HepG2 (cell line): ENCODE data around the gene PACS2. TPM values are rescaled to one million over a fixed set of nuclear protein-coding genes. Genes with fewer than 3 reads are reported as not detected.

Experiments
- ATAC-seq: fragments of 200-7000 bp; cut with Tn5 transposase; 3 replicates; pipeline ENCODE4 v1.9.1; 2020; ENCODE audit warnings: mild to moderate bottlenecking, moderate library complexity
- BruUV-seq: library from RNA; stranded (reverse); fragments of 400-500 nt; replicated peaks from 2 replicates; lab custom pipeline; 2021; lab: Mats Ljungman, UMichigan
- CTCF ChIA-PET: fragments of 300-600 bp; formaldehyde crosslinking; extraction: SDS; loops from one replicate; lab custom pipeline; 2021; ENCODE audit warnings: low total read pairs, inconsistent platforms, low intra/inter-chr PET ratio; lab: Yijun Ruan, JAX
- POLR2A ChIA-PET: fragments of 350-600 bp; sonication (Branson Sonifier 250); formaldehyde crosslinking; loops from one replicate; lab custom pipeline; 2020; ENCODE audit warnings: antibody characterized with exemption, inconsistent platforms; lab: Yijun Ruan, JAX
- DNase-seq: peaks from one replicate; pipeline ENCODE4 v3.0.0-alpha.2; 2015; ENCODE audit warnings: low spot score
- FAIRE-seq: peaks from 3 replicates; lab custom pipeline; 2011; peaks lifted over from hg19 to GRCh38; lab: Jason Lieb, UNC
- H2AFZ ChIP-seq: one replicate; pipeline ENCODE4 v1.6.1; 2011; ENCODE audit warnings: low read length, inconsistent platforms
- H3K27ac ChIP-seq: fragments of 300-600 bp; 3 replicates; pipeline ENCODE4 v1.8.0; 2011; ENCODE audit warnings: mixed run types, mild to moderate bottlenecking, mixed read lengths, low read length, inconsistent platforms; ENCODE audit not compliant: insufficient read depth; ENCODE audit errors: extremely low read length
- H3K27me3 ChIP-seq, 2 experiments: fragments of 200-600 bp in 1 of 2; 2 replicates in 1 of 2; 3 replicates in 1 of 2; pipeline versions ENCODE4 v1.6.0 to v1.8.0; 2011; ENCODE audit warnings: low read length in 2 of 2, mild to moderate bottlenecking in 2 of 2, moderate library complexity in 2 of 2, inconsistent platforms in 1 of 2; ENCODE audit not compliant: insufficient read depth in 2 of 2, control insufficient read depth in 1 of 2
- H3K36me3 ChIP-seq, 2 experiments: fragments of 200-600 bp in 1 of 2; replicated peaks in 1 of 2; 2 replicates in 1 of 2; 3 replicates in 1 of 2; pipeline versions ENCODE4 v1.5.1 to v1.8.0; 2011; ENCODE audit warnings: low read length in 2 of 2, inconsistent platforms in 1 of 2; ENCODE audit not compliant: insufficient read depth in 2 of 2, control insufficient read depth in 1 of 2
- H3K4me1 ChIP-seq: 2 replicates; pipeline ENCODE4 v1.5.1; 2012; ENCODE audit warnings: low read length, inconsistent platforms; ENCODE audit not compliant: insufficient read depth
- H3K4me2 ChIP-seq: 2 replicates; pipeline ENCODE4 v1.6.0; 2011; ENCODE audit warnings: low read depth, low read length, inconsistent platforms
- H3K4me3 ChIP-seq, 3 experiments: fragments of 200-600 bp in 1 of 3; sonication (generic), shearing (Covaris generic) in 1 of 3; replicated peaks in 1 of 3; 2 replicates each; pipeline ENCODE4 v1.5.1; 2011 to 2016; ENCODE audit warnings: low read length in 3 of 3, inconsistent platforms in 2 of 3, low read depth in 2 of 3, mild to moderate bottlenecking in 2 of 3, control low read depth in 1 of 3, mixed read lengths in 1 of 3; ENCODE audit not compliant: insufficient read depth in 1 of 3
- H3K79me2 ChIP-seq: one replicate; pipeline ENCODE4 v1.6.1; 2011; ENCODE audit warnings: low read length, inconsistent platforms; ENCODE audit not compliant: insufficient read depth
- H3K9ac ChIP-seq: 2 replicates; pipeline ENCODE4 v1.6.0; 2011; ENCODE audit warnings: mild to moderate bottlenecking, low read depth, low read length, inconsistent platforms; ENCODE audit not compliant: insufficient read depth
- H3K9me3 ChIP-seq: 2 replicates; pipeline ENCODE4 v1.5.1; 2012; ENCODE audit warnings: mild to moderate bottlenecking, low read length
- H4K20me1 ChIP-seq: 2 replicates; pipeline ENCODE4 v1.6.0; 2011; ENCODE audit warnings: inconsistent platforms, mild to moderate bottlenecking, low read length, moderate library complexity; ENCODE audit not compliant: insufficient read depth
- ARHGAP35 ChIP-seq: sonication (generic); formaldehyde crosslinking; IDR thresholded peaks from 2 replicates; pipeline ENCODE4 v1.9.0; 2022; ENCODE audit warnings: mild to moderate bottlenecking, inconsistent platforms, moderate library complexity, missing genetic modification reagents, borderline replicate concordance
- CHD2 ChIP-seq: IDR thresholded peaks from 2 replicates; pipeline ENCODE4 v1.6.1; 2011; ENCODE audit warnings: low read depth, low read length, improper control_type of control experiment
- HDAC1 ChIP-seq: sonication (generic); formaldehyde crosslinking; IDR thresholded peaks from 2 replicates; pipeline ENCODE4 v1.5.1; 2020; ENCODE audit warnings: mild to moderate bottlenecking, missing genetic modification reagents
- POLR2G ChIP-seq: fragments of 200-400 bp; formaldehyde crosslinking; IDR thresholded peaks from 2 replicates; pipeline ENCODE4 v1.6.1; 2018; ENCODE audit warnings: mild to moderate bottlenecking, low read depth, low read length, moderate library complexity
- RAD21 ChIP-seq: fragments of 450-650 bp; formaldehyde crosslinking; IDR thresholded peaks from 2 replicates; pipeline ENCODE4 v1.5.0; 2020; ENCODE audit warnings: mild to moderate bottlenecking
- SMC3 ChIP-seq: IDR thresholded peaks from 2 replicates; pipeline ENCODE4 v1.6.1; 2011; ENCODE audit warnings: low read length, improper control_type of control experiment
- TGIF2 ChIP-seq: IDR thresholded peaks from 2 replicates; pipeline ENCODE4 v1.6.1; 2016; ENCODE audit warnings: control low read depth, missing compliant biosample characterization
- ZFP36L2 ChIP-seq: sonication (generic); formaldehyde crosslinking; IDR thresholded peaks from 2 replicates; pipeline ENCODE4 v1.4.0; 2020; ENCODE audit warnings: missing genetic modification reagents
- ZNF343 ChIP-seq: sonication (generic); formaldehyde crosslinking; IDR thresholded peaks from 2 replicates; pipeline ENCODE4 v1.4.0; 2020; ENCODE audit warnings: mild to moderate bottlenecking, missing genetic modification reagents
- WGBS: methylation state at CpG from one replicate; pipeline ENCODE4 v1.1.6; 2017; ENCODE audit warnings: low lambda C conversion rate; 5-methylcytosine and 5-hydroxymethylcytosine counted together
- in situ Hi-C: cut with HindIII; loops from 2 replicates; pipeline ENCODE4 v1.10.0; 2017; ENCODE audit warnings: low pct_unique_long_range_greater_than_20kb; ENCODE audit not compliant: extremely low pct_ligation_motif_present
- intact Hi-C: fragments of 100-400 bp; cut with micrococcal nuclease; formaldehyde crosslinking; loops from one replicate; pipeline ENCODE4 v1.10.0; 2022; ENCODE audit not compliant: unreplicated experiment
- polyA plus RNA-seq, 8 experiments: library from polyadenylated mRNA; depleted of rRNA in 3 of 8; stranded (reverse) in 7 of 8; unstranded in 1 of 8; fragments of >200 nt; fragmentation: Illumina TruSeq in 4 of 8; extraction: Trizol in 4 of 8; gene quantifications; 2 replicates each; pipeline versions ENCODE4 v1.2.1 to v1.2.3, GENCODE V29; 2011 to 2016; ENCODE audit warnings: low read depth in 4 of 8, missing spikeins in 1 of 8, mixed read lengths in 1 of 8; ENCODE audit not compliant: insufficient read depth in 1 of 8
- total RNA-seq, 5 experiments: library from RNA; depleted of rRNA; stranded (reverse); fragments of >200 nt; fragmentation: Illumina TruSeq; extraction: Trizol; gene quantifications; 2 replicates each; pipeline ENCODE4 v1.2.3, GENCODE V29; 2016; ENCODE audit warnings: low read depth in 1 of 5

Gene PACS2
- total and polyA plus RNA-seq, 2 of the 13 experiments (the other 11 are each of a cell fraction or from before 2014, with no cell fraction given), result 23.6 to 27.6 TPM

DNA sequence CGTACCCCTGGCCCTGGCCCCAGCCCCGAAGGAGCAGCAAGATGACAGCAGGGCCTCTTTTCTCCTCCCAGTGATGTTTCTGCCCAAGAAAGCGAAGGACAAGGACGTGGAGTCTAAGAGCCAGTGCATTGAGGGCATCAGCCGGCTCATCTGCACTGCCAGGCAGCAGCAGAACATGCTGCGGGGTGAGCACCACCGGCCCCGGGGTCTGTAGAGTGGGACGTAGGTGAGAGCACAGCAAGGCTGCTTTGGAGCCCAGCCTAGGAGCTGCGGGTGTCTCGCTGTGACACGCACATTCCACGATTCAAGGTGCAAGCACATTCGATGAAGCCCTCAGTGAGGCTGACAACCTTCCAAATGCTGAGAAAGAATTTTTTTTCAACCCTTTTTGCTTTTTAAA lies 78.6 kb downstream of the PACS2 start (continued):
- no peak for TF ChIP-seq SMC3

DNA sequence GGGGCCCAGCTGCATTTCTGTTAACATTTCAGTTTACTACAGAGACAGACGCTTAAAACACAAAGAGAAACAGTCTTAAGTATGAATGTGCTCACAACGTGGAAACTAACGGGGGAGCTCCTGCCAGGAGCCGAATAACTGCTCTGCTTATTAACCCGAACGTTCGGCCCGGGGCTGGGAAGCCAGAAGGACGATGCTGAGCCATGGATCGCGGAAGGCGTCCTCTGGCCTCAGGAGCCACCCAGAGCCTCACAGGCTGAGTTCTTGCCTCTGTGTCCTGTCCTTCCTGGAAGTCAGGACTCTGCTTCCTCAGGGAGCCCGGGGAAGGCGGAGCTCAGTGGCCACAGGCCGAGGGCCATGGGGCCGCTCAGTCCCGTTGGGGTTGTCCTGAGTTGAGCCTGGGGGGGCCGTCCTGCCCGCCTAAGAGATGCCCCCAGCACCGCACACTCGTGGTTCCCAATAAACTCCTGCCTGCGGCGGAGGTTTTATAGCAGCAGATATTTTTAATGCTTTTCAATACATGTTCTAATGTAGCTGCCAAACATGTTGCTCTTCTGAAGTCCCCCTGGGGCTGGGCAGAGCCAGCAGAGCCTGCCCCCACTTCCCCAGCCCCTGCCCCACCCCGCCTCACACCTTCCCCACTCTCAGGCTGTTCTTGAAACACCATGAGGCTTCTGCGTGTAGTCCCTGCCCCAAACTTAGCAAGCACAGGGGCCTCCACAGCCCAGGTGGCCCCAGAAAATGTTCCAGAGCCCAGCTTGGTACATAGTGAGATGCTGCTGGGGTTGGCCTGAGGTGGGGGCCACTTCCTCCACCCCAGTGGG lies 80.4 kb downstream of the PACS2 start:
- Histone ChIP-seq H3K79me2 (peaks cover 12% of the 10 kb centered on the region), H2AFZ (no peak overlapping the region), H3K4me3 (no peak overlapping the region), H3K27me3 (no peaks in the 10 kb centered on the region), H3K4me2 (no peak overlapping the region), H3K36me3 (no peaks in the 10 kb centered on the region; a peak in 1 of 5 replicates), H3K9ac (no peak overlapping the region), H3K27ac (no peak overlapping the region), H3K4me1 (peaks cover 21% of the 10 kb centered on the region), H4K20me1 (no peaks in the 10 kb centered on the region), H3K9me3 (no peaks in the 10 kb centered on the region)
- CTCF ChIA-PET, result no interaction called here
- no peak for TF ChIP-seq ARHGAP35 (CRISPR knock-in tag)
- TF ChIP-seq TGIF2 (CRISPR knock-in tag), result no peak
- no peak for TF ChIP-seq CHD2
- no peak for TF ChIP-seq ZFP36L2
- no peak for TF ChIP-seq ZNF343 (CRISPR knock-in tag)
- POLR2A ChIA-PET, result interaction anchor here (0.6 kb wide), 1 partner anchor 15 kb away, joined by 3 read pairs; no protein-coding TSS in a partner anchor
- in situ Hi-C loops, result no loop called here
- ATAC-seq (no peak), DNase-seq (no peak), FAIRE-seq (no peak)
- no TSS peak for BruUV-seq
- WGBS, result 85% methylated on average over 21 of the region's 25 CpGs
- intact Hi-C loops, result no loop called here

DNA sequence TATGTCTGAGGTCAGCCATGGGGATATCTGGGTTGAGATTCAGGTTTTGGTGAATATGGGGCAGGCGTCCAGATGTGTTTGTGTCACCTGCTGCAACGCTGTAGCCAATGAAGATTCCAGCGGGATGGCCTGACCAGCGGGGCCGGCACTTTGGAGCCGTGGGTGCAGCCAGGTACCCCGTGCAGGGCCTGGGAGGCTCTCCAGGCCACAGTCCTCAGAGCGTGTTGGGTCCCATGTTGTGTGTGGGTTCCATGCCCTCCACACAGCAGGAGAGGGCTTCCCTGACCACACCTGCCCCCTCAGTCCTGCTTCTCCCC lies 80.9 kb downstream of the PACS2 start:
- ATAC-seq, result no peak
- Histone ChIP-seq H3K36me3 (no peaks in the 10 kb centered on the region; a peak in 2 of 5 replicates), H3K4me1 (peaks cover 26% of the 10 kb centered on the region), H3K4me3 (no peak overlapping the region), H3K9ac (no peak overlapping the region), H3K79me2 (peaks cover 14% of the 10 kb centered on the region), H4K20me1 (no peaks in the 10 kb centered on the region), H2AFZ (no peak overlapping the region), H3K9me3 (no peaks in the 10 kb centered on the region), H3K27ac (no peak overlapping the region), H3K27me3 (no peaks in the 10 kb centered on the region), H3K4me2 (no peak overlapping the region)
- no TSS peak for BruUV-seq
- TF ChIP-seq POLR2G (0 out of 2 replicates have a peak, but pooled peaks have one; percentile 14), RAD21 (CRISPR knock-in tag) (no peak), HDAC1 (no peak)
- no peak for FAIRE-seq
- intact Hi-C loops (no loop called here), in situ Hi-C loops (no loop called here)
- CTCF ChIA-PET, result no interaction called here
- POLR2A ChIA-PET, result no interaction called here
- DNase-seq, result no peak
- WGBS, result no CpG with 5 or more reads among the region's 8 CpGs
